DND-41 (cell line): Measurements from ENCODE around the gene ZNF536.
"Not testable (repeated sequence)": the region's sequence is repeated elsewhere in the genome, so short reads cannot be mapped to it uniquely, and the experiment has no call there.

ENCODE experiments used
- ATAC-seq: fragments of 200-7000 bp; cut with Tn5 transposase; 3 replicates; pipeline ENCODE4 v1.9.1; 2021; ENCODE audit warnings: low read depth; ENCODE audit not compliant: insufficient read depth
- DNase-seq: peaks from one replicate; pipeline ENCODE4 v3.0.0-alpha.2; 2020
- H2AFZ ChIP-seq: 2 replicates; pipeline ENCODE4 v1.6.0; 2012; ENCODE audit warnings: low read depth, low read length
- H3K27ac ChIP-seq: 2 replicates; pipeline ENCODE4 v1.5.1; 2012; ENCODE audit warnings: low read length, inconsistent platforms
- H3K27me3 ChIP-seq: fragments of 200-600 bp; sonication (generic); 2 replicates; pipeline ENCODE4 v1.6.0; 2012; ENCODE audit warnings: low read length, mild to moderate bottlenecking, inconsistent platforms; ENCODE audit not compliant: insufficient read depth, poor library complexity
- H3K36me3 ChIP-seq: 2 replicates; pipeline ENCODE4 v1.5.1; 2012; ENCODE audit warnings: low read length, inconsistent platforms; ENCODE audit not compliant: insufficient read depth
- H3K4me1 ChIP-seq: 2 replicates; pipeline ENCODE4 v1.5.1; 2012; ENCODE audit warnings: mild to moderate bottlenecking, low read length; ENCODE audit not compliant: insufficient read depth
- H3K4me2 ChIP-seq: 2 replicates; pipeline ENCODE4 v1.6.0; 2012; ENCODE audit warnings: mild to moderate bottlenecking, moderate library complexity, low read length, inconsistent platforms; ENCODE audit not compliant: insufficient read depth
- H3K4me3 ChIP-seq, 2 experiments: fragments of 200-600 bp in 1 of 2; shearing (Covaris generic) in 1 of 2; 2 replicates each; pipeline ENCODE4 v1.5.1; 2012 to 2016; ENCODE audit warnings: inconsistent platforms in 2 of 2, low read length in 2 of 2, mild to moderate bottlenecking in 2 of 2, low read depth in 1 of 2, moderate library complexity in 1 of 2
- H3K79me2 ChIP-seq: 2 replicates; pipeline ENCODE4 v1.6.0; 2012; ENCODE audit warnings: low read length, inconsistent platforms; ENCODE audit not compliant: insufficient read depth
- H3K9ac ChIP-seq: 2 replicates; pipeline ENCODE4 v1.6.0; 2012; ENCODE audit warnings: low read depth, mild to moderate bottlenecking, inconsistent platforms, low read length, moderate library complexity
- H3K9me3 ChIP-seq: 2 replicates; pipeline ENCODE4 v1.5.1; 2012; ENCODE audit warnings: low read length, moderate library complexity, mild to moderate bottlenecking, inconsistent platforms; ENCODE audit not compliant: insufficient read depth, severe bottlenecking
- H4K20me1 ChIP-seq: 2 replicates; pipeline ENCODE4 v1.6.0; 2012; ENCODE audit warnings: low read length; ENCODE audit not compliant: insufficient read depth
- CTCF ChIP-seq: IDR thresholded peaks from 2 replicates; pipeline ENCODE4 v1.5.1; 2012; ENCODE audit warnings: borderline replicate concordance, low read length, moderate library complexity, mild to moderate bottlenecking; ENCODE audit not compliant: poor library complexity, severe bottlenecking; ENCODE audit errors: extremely low read depth
- EZH2 ChIP-seq: IDR thresholded peaks from 3 replicates; pipeline ENCODE4 v1.6.1; 2012; ENCODE audit warnings: borderline replicate concordance, low read depth, mild to moderate bottlenecking, moderate library complexity, low read length, inconsistent platforms; ENCODE audit not compliant: severe bottlenecking

The ZNF536 gene

GRCh38 chr19:30444686-30445232, 72.6 kb downstream of the ZNF536 start:
- ATAC-seq (no peak), DNase-seq (no peak)
- TF ChIP-seq CTCF (no peak), EZH2 (no peak)
- H3K79me2 ChIP-seq = no peaks in the 10 kb centered on the region
- H4K20me1 ChIP-seq = no peaks in the 10 kb centered on the region
- no peak overlapping the region for H3K9ac ChIP-seq
- no peaks in the 10 kb centered on the region for H3K36me3 ChIP-seq
- H2AFZ ChIP-seq = no peak overlapping the region
- peaks cover 4% of the 10 kb centered on the region; the same call in 1 of the 2 replicates for H3K4me1 ChIP-seq
- H3K9me3 ChIP-seq = no peaks in the 10 kb centered on the region
- no peak overlapping the region for H3K4me2 ChIP-seq
- no peak overlapping the region for H3K4me3 ChIP-seq
- no peak overlapping the region for H3K27ac ChIP-seq
- peaks cover 11% of the 10 kb centered on the region for H3K27me3 ChIP-seq

GRCh38 chr19:30445385-30445784, 73.2 kb downstream of the ZNF536 start:
- Histone ChIP-seq H3K79me2 (no peaks in the 10 kb centered on the region), H3K27ac (no peak overlapping the region), H3K9me3 (no peaks in the 10 kb centered on the region), H3K4me1 (peaks cover 7% of the 10 kb centered on the region; the same call in 1 of the 2 replicates), H3K9ac (no peak overlapping the region), H3K36me3 (no peaks in the 10 kb centered on the region), H2AFZ (no peak overlapping the region), H3K27me3 (peaks cover 11% of the 10 kb centered on the region), H3K4me3 (no peak overlapping the region), H4K20me1 (no peaks in the 10 kb centered on the region), H3K4me2 (no peak overlapping the region)
- DNase-seq (no peak), ATAC-seq (no peak)
- TF ChIP-seq EZH2 (no peak), CTCF (no peak)

- not testable (repeated sequence) for H3K9me3 ChIP-seq, H3K27ac ChIP-seq, ATAC-seq, H3K36me3 ChIP-seq, H4K20me1 ChIP-seq, DNase-seq, H3K9ac ChIP-seq, H2AFZ ChIP-seq, H3K4me2 ChIP-seq, H3K79me2 ChIP-seq, H3K4me1 ChIP-seq, H3K4me3 ChIP-seq
- H3K27me3 ChIP-seq = peaks cover 11% of the 10 kb centered on the region
Measured at GRCh38 chr19:30446120-30446519, 73.9 kb downstream of the ZNF536 start.

GRCh38 chr19:30446850-30447552, 74.8 kb downstream of the ZNF536 start:
- H3K27me3 ChIP-seq = peaks cover 11% of the 10 kb centered on the region
- H3K4me3 ChIP-seq = no peak overlapping the region
- H3K4me1 ChIP-seq = peaks cover 7% of the 10 kb centered on the region; the same call in 1 of the 2 replicates
- no peak overlapping the region for H3K27ac ChIP-seq
- no peak overlapping the region for H3K4me2 ChIP-seq
- H3K9me3 ChIP-seq = no peaks in the 10 kb centered on the region
- DNase-seq (no peak), ATAC-seq (no peak)
- H3K36me3 ChIP-seq = no peaks in the 10 kb centered on the region
- H3K79me2 ChIP-seq = no peaks in the 10 kb centered on the region
- no peak overlapping the region for H3K9ac ChIP-seq
- no peaks in the 10 kb centered on the region for H4K20me1 ChIP-seq
- TF ChIP-seq EZH2 = no peak
- TF ChIP-seq CTCF = no peak
- no peak overlapping the region for H2AFZ ChIP-seq
